PC-9 (cell line): ENCODE results near the gene UNC93A. TPM values are rescaled to one million over a fixed set of nuclear protein-coding genes. Genes with fewer than 3 reads are reported as not detected.

ENCODE experiments used
- BruUV-seq: library from RNA; stranded (reverse); fragments of 400-500 nt; replicated peaks from 2 replicates; lab custom pipeline; 2021; lab: Mats Ljungman, UMichigan
- CTCF ChIA-PET: fragments of 300-600 bp; sonication (Branson Sonifier 250); formaldehyde crosslinking; loops from one replicate; lab custom pipeline; 2022; ENCODE audit warnings: antibody characterized with exemption; lab: Charles Lee
- POLR2A ChIA-PET: fragments of 300-600 bp; sonication (Branson Sonifier 250); formaldehyde crosslinking; loops from one replicate; lab custom pipeline; 2022; ENCODE audit warnings: antibody characterized with exemption; ENCODE audit not compliant: unreplicated experiment; lab: Charles Lee
- DNase-seq, 2 experiments: peaks; one replicate each; pipeline versions ENCODE4 v3.0.0 to v3.0.0-alpha.2; 2015 to 2022; ENCODE audit warnings: mixed read lengths in 1 of 2
- H2AFZ ChIP-seq: fragments of 200-600 bp; sonication (generic); 2 replicates; pipeline ENCODE4 v1.8.1; 2017; ENCODE audit warnings: antibody characterized with exemption
- H3F3A ChIP-seq: fragments of 200-600 bp; sonication (generic); 2 replicates; pipeline ENCODE4 v1.8.1; 2017; ENCODE audit warnings: antibody characterized with exemption, mild to moderate bottlenecking, low read depth; ENCODE audit not compliant: insufficient read depth
- H3K27ac ChIP-seq: fragments of 200-600 bp; sonication (generic); 2 replicates; pipeline ENCODE4 v1.6.1; 2016; ENCODE audit warnings: mixed run types
- H3K27me3 ChIP-seq: fragments of 200-600 bp; sonication (generic); 2 replicates; pipeline ENCODE4 v1.6.1; 2016; ENCODE audit warnings: low read depth, mixed run types; ENCODE audit not compliant: insufficient read depth
- H3K36me3 ChIP-seq: fragments of 200-600 bp; sonication (generic); 2 replicates; pipeline ENCODE4 v1.6.1; 2016; ENCODE audit warnings: low read depth, mixed run types
- H3K4me1 ChIP-seq: fragments of 200-600 bp; sonication (generic); replicated peaks from 2 replicates; pipeline ENCODE4 v1.6.1; 2016; ENCODE audit warnings: mixed run types; ENCODE audit not compliant: insufficient read depth
- H3K4me2 ChIP-seq: fragments of 200-600 bp; sonication (generic); 2 replicates; pipeline ENCODE4 v1.6.1; 2017; ENCODE audit warnings: mixed run types
- H3K4me3 ChIP-seq: fragments of 200-600 bp; sonication (generic); 2 replicates; pipeline ENCODE4 v1.6.1; 2016; ENCODE audit warnings: mixed run types
- H3K79me2 ChIP-seq: fragments of 200-600 bp; sonication (generic); 2 replicates; pipeline ENCODE4 v1.6.1; 2017; ENCODE audit warnings: low read depth, mixed run types
- H3K9me2 ChIP-seq: fragments of 200-600 bp; sonication (generic); 2 replicates; pipeline ENCODE4 v1.8.1; 2017; ENCODE audit warnings: mild to moderate bottlenecking; ENCODE audit not compliant: insufficient read depth
- H3K9me3 ChIP-seq: fragments of 200-600 bp; sonication (generic); 2 replicates; pipeline ENCODE4 v1.8.1; 2016; ENCODE audit warnings: low read depth; ENCODE audit not compliant: insufficient read depth
- H4K20me1 ChIP-seq: fragments of 200-600 bp; sonication (generic); 2 replicates; pipeline ENCODE4 v1.8.1; 2017; ENCODE audit not compliant: insufficient read depth
- CTCF ChIP-seq: fragments of 200-600 bp; sonication (generic); conservative IDR thresholded peaks from 2 replicates; pipeline ENCODE4 v1.6.1; 2017; ENCODE audit warnings: mixed run types, antibody characterized with exemption, mild to moderate bottlenecking, moderate library complexity
- EZH2 ChIP-seq: fragments of 200-600 bp; sonication (generic); IDR thresholded peaks from 2 replicates; pipeline ENCODE4 v1.8.0; 2017; ENCODE audit warnings: antibody characterized with exemption, low read depth
- intact Hi-C: fragments of 100-400 bp; cut with micrococcal nuclease; formaldehyde crosslinking; loops from one replicate; pipeline ENCODE4 v1.10.0; 2022; ENCODE audit not compliant: unreplicated experiment
- total RNA-seq: library from RNA; stranded (reverse); gene quantifications from 2 replicates; pipeline ENCODE4 v1.2.3, GENCODE V29; 2021

Gene UNC93A
- total RNA-seq, 1 experiment from 2014 or later: not detected

- Histone ChIP-seq H3K4me2 (no peak overlapping the region), H3K4me1 (no peaks in the 10 kb centered on the region), H3K9me2 (no peaks in the 10 kb centered on the region), H3F3A (no peaks in the 10 kb centered on the region), H3K27ac (no peak overlapping the region), H3K27me3 (peaks cover 94% of the 10 kb centered on the region), H3K36me3 (no peaks in the 10 kb centered on the region), H3K4me3 (no peak overlapping the region), H4K20me1 (no peaks in the 10 kb centered on the region), H2AFZ (no peak overlapping the region), H3K9me3 (no peaks in the 10 kb centered on the region), H3K79me2 (no peaks in the 10 kb centered on the region)
- ChIA-PET CTCF (no interaction called here), POLR2A (no interaction called here)
- intact Hi-C loops: no loop called here
- no TSS peak for BruUV-seq
- no peak for DNase-seq
- TF ChIP-seq CTCF (no peak), EZH2 (no peak)
These were observed 4.6 kb downstream of the UNC93A start for GRCh38 chr6:167295495-167296292.

DNA sequence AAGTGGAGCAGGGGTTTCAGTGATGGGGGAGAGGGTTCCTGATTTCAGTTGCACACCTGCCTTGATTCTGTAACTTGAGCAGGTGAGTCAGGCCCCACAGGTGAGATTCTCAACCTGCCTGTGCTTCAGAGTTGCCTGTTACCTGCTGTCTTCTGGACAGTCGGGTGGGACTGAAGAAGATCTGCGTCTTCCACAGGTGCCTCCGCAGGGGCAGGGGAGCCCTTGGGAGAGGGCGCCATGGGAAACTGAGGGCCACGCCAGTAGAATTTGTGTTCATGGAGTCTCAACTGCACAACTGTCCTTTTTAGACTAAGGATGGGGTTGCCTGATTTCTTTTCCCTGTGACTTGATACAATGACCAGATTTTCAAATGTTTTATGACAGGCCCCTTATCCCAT is 5.2 kb downstream of the UNC93A start:
- H4K20me1 ChIP-seq: no peaks in the 10 kb centered on the region
- no peak overlapping the region for H3K27ac ChIP-seq
- H3K36me3 ChIP-seq: no peaks in the 10 kb centered on the region
- H3K4me3 ChIP-seq: no peak overlapping the region
- BruUV-seq: no TSS peak
- ChIA-PET CTCF (no interaction called here), POLR2A (no interaction called here)
- intact Hi-C loops: no loop called here
- H2AFZ ChIP-seq: no peak overlapping the region
- TF ChIP-seq CTCF: no peak
- no peak for TF ChIP-seq EZH2
- H3K27me3 ChIP-seq: peaks cover 94% of the 10 kb centered on the region
- no peak for DNase-seq
- no peak overlapping the region for H3K4me2 ChIP-seq
- no peaks in the 10 kb centered on the region for H3K9me3 ChIP-seq
- H3F3A ChIP-seq: no peaks in the 10 kb centered on the region
- H3K4me1 ChIP-seq: no peaks in the 10 kb centered on the region
- H3K9me2 ChIP-seq: no peaks in the 10 kb centered on the region
- H3K79me2 ChIP-seq: no peaks in the 10 kb centered on the region

- CTCF ChIA-PET: no interaction called here
These were observed 5.8 kb downstream of the UNC93A start for GRCh38 chr6:167296902-167297301.

More at GRCh38 chr6:167296902-167297301, 5.8 kb downstream of the UNC93A start:
- H3K36me3 ChIP-seq: no peaks in the 10 kb centered on the region
- intact Hi-C loops: no loop called here
- no peak overlapping the region for H3K4me2 ChIP-seq
- no peaks in the 10 kb centered on the region for H3K4me1 ChIP-seq
- no TSS peak for BruUV-seq
- H3K79me2 ChIP-seq: no peaks in the 10 kb centered on the region
- peaks cover 94% of the 10 kb centered on the region for H3K27me3 ChIP-seq
- no peaks in the 10 kb centered on the region for H3K9me2 ChIP-seq
- no peak overlapping the region for H3K4me3 ChIP-seq
- POLR2A ChIA-PET: no interaction called here
- TF ChIP-seq EZH2 (no peak), CTCF (no peak)
- no peak overlapping the region for H3K27ac ChIP-seq
- H3K9me3 ChIP-seq: no peaks in the 10 kb centered on the region
- no peaks in the 10 kb centered on the region for H3F3A ChIP-seq
- no peak overlapping the region for H2AFZ ChIP-seq
- H4K20me1 ChIP-seq: no peaks in the 10 kb centered on the region
- no peak for DNase-seq
